Gastrocnemius medialis (tissue), 4 donors: ENCODE data around the gene MBD3L2. TPM values are rescaled to one million over a fixed set of nuclear protein-coding genes. Genes with fewer than 3 reads are reported as not detected.
"Not testable (repeated sequence)": the region's sequence is repeated elsewhere in the genome, so short reads cannot be mapped to it uniquely, and the experiment has no call there.

Source experiments
- ATAC-seq, 2 donors: fragments of 150-250 bp; one replicate each; pipeline ENCODE4 v1.9.1; 2016
- DNase-seq, 2 donors: peaks; one replicate each; pipeline ENCODE4 v3.0.0-alpha.2; 2019
- H3K27ac ChIP-seq, 4 donors: fragments of 200-600 bp; sonication (generic); 1 replicate in 1 of 4; 2 replicates in 3 of 4; pipeline ENCODE4 v1.5.1; 2016 to 2018; ENCODE audit warnings: mild to moderate bottlenecking in 2 of 4, moderate library complexity in 1 of 4
- H3K27me3 ChIP-seq, 3 donors: fragments of 200-600 bp; sonication (generic) in 2 of 3; 1 replicate in 1 of 3; 2 replicates in 2 of 3; pipeline versions ENCODE4 v1.5.1 to v1.6.0; 2016 to 2019; ENCODE audit warnings: mild to moderate bottlenecking in 1 of 3, moderate library complexity in 1 of 3
- H3K36me3 ChIP-seq, 2 donors: fragments of 200-600 bp; sonication (generic) in 1 of 2; one replicate each; pipeline ENCODE4 v1.5.1; 2017 to 2018
- H3K4me1 ChIP-seq, 2 donors: fragments of 200-600 bp; sonication (generic) in 1 of 2; one replicate each; pipeline ENCODE4 v1.5.1; 2016 to 2017; ENCODE audit warnings: mild to moderate bottlenecking in 2 of 2
- H3K4me3 ChIP-seq, 4 donors: fragments of 200-600 bp; sonication (generic) in 3 of 4; 1 replicate in 1 of 4; 2 replicates in 3 of 4; pipeline ENCODE4 v1.5.1; 2016 to 2019; ENCODE audit warnings: mild to moderate bottlenecking in 2 of 4
- H3K9me3 ChIP-seq, 3 donors: fragments of 200-600 bp; sonication (generic) in 2 of 3; 1 replicate in 1 of 3; 2 replicates in 2 of 3; pipeline ENCODE4 v1.5.1; 2016 to 2019
- POLR2A ChIP-seq, 2 donors: fragments of 450-650 bp; IDR thresholded peaks; one replicate each; pipeline ENCODE4 v1.6.1; 2017; ENCODE audit warnings: antibody characterized with exemption in 2 of 2, mild to moderate bottlenecking in 2 of 2, moderate library complexity in 2 of 2
- in situ Hi-C, 4 donors: fragments of 200-750 bp; cut with MboI; loops; one replicate each; pipeline versions ENCODE4 v1.15.0 to v1.8.0; 2017; ENCODE audit warnings: low sequenced_read_pairs in 4 of 4
- intact Hi-C: fragments of 100-400 bp; cut with DNase I; formaldehyde crosslinking; loops from one replicate; pipeline ENCODE4 v1.15.1; 2023; ENCODE audit warnings: low total_unique reads
- total RNA-seq, 4 donors: library from RNA; depleted of rRNA; stranded (reverse); fragments of >200 nt; gene quantifications; one replicate each; pipeline versions ENCODE4 v1.1.0 to v1.2.3, GENCODE V29; 2016
- TF ChIP-seq, protein P1 (sequence below), 5 experiments: fragments of 450-650 bp in 3 of 5; fragments of 200-600 bp in 2 of 5; sonication (generic) in 2 of 5; IDR thresholded peaks in 4 of 5; conservative IDR thresholded peaks in 1 of 5; 1 replicate in 4 of 5; 2 replicates in 1 of 5; pipeline ENCODE4 v1.5.1; 2016 to 2019; ENCODE audit warnings: antibody characterized with exemption in 5 of 5, mild to moderate bottlenecking in 3 of 5, moderate library complexity in 3 of 5

Gene MBD3L2
- total RNA-seq, 4 donors from 2014 or later, result not detected

DNA sequence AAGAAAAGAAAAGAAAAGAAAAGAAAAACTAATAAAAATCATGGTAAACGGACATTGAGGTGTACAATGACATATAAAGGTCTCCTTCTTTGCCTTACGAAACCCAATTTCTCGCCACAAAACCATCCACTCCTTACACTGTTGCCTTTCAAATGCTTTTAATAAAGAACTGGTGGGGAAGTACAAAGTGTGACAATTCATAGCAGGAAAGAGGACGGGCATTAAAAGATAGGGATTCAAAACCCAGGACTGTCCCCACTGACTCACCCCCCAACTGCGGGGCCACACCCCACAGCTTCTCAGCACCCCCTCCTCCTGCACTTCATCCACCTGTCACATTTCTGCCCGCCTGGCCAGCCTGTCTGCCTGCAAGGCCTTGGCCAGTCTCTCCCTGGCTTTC, 30.3 kb upstream of the MBD3L2 start:
- intact Hi-C loops (no loop called here), in situ Hi-C loops (no loop called here)
- Histone ChIP-seq H3K9me3 (no peaks in the 10 kb centered on the region), H3K27ac (no peak overlapping the region), H3K27me3 (no peaks in the 10 kb centered on the region), H3K36me3 (no peaks in the 10 kb centered on the region), H3K4me1 (no peaks in the 10 kb centered on the region), H3K4me3 (no peak overlapping the region)
- TF ChIP-seq, protein P1, sequence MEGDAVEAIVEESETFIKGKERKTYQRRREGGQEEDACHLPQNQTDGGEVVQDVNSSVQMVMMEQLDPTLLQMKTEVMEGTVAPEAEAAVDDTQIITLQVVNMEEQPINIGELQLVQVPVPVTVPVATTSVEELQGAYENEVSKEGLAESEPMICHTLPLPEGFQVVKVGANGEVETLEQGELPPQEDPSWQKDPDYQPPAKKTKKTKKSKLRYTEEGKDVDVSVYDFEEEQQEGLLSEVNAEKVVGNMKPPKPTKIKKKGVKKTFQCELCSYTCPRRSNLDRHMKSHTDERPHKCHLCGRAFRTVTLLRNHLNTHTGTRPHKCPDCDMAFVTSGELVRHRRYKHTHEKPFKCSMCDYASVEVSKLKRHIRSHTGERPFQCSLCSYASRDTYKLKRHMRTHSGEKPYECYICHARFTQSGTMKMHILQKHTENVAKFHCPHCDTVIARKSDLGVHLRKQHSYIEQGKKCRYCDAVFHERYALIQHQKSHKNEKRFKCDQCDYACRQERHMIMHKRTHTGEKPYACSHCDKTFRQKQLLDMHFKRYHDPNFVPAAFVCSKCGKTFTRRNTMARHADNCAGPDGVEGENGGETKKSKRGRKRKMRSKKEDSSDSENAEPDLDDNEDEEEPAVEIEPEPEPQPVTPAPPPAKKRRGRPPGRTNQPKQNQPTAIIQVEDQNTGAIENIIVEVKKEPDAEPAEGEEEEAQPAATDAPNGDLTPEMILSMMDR (IDR thresholded peaks at IDR 0.05 in 4 of 5, conservative IDR thresholded peaks at IDR 0.05 in 1 of 5), result no peak
- no peak for TF ChIP-seq POLR2A (IDR thresholded peaks at IDR 0.05)
- DNase-seq (no peak), ATAC-seq (no peak)

DNA sequence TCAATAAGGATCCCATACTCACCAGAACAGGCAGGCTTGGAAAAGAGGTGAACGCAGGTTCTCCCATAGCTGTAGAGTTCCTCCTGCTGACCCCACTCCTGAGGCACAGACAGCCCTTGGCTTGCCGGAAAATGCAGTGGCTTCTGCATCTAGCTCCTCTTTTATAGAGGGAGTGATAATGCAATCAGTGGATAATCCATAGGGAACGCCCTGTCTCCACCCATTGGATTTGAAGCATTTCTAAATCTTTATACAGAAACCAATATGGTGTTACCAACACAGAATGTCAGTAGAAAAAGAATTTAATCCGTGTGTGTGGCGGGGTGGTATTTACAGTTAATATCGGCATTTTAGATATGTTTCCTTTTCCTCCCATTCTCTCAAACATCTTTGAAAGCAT, 27.8 kb upstream of the MBD3L2 start, which contains the start of gene MBD3L2B:
Gene MBD3L2B, minus strand, starts transcription at position 101 of the 400 bp plus-strand sequence. Its CDS starts 34 bp downstream, at position 67.
- in situ Hi-C loops, intact Hi-C loops, H3K27ac ChIP-seq, H3K4me1 ChIP-seq, H3K36me3 ChIP-seq, H3K27me3 ChIP-seq, H3K9me3 ChIP-seq, ATAC-seq, DNase-seq, H3K4me3 ChIP-seq: not testable (repeated sequence)

DNA sequence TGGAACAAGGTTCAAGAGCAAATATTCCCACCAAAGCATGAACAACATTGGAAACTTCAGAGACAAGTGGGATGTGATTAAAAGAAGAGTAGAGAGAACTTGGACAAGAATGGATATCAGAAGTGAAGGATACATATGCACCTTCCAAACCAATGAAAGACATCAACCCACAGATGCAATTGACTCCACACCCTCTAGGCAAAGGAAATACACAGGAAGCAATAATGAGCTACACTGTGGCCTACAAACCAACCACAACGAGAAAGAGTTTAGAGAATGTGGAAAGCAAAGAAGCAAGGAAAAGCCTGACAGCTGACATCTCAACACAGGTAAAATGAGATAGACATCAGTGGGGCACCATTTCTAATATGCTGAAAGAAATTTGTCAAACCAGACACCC, 20.3 kb upstream of the MBD3L2 start:
- H3K4me3 ChIP-seq, in situ Hi-C loops, DNase-seq, intact Hi-C loops, H3K36me3 ChIP-seq, ATAC-seq, H3K27ac ChIP-seq, H3K27me3 ChIP-seq, H3K4me1 ChIP-seq, H3K9me3 ChIP-seq: not testable (repeated sequence)

DNA sequence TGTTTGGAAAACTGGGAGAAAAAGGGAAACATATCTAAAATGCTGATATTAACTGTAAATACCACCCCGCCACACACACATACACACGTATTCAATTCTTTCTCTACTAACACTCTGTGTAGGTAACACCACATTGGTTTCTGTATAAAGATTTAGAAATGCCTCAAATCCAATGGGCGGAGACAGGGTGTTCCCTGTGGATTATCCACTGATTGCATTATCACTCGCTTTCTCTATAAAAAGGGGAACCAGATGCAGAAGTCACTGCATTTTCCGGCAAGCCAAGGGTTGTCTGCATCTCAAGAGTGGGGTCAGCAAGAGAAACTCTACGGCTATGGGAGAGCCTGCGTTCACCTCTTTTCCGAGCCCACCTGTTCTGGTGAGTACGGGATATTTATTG, 18.8 kb upstream of the MBD3L2 start, which contains the start of gene MBD3L5:
Gene MBD3L5, plus strand, starts transcription at position 301 of the 400 bp plus-strand sequence. Its CDS starts 34 bp downstream, at position 335.
- in situ Hi-C loops, H3K9me3 ChIP-seq, DNase-seq, intact Hi-C loops, H3K27me3 ChIP-seq, H3K27ac ChIP-seq, H3K4me3 ChIP-seq, ATAC-seq, H3K36me3 ChIP-seq, H3K4me1 ChIP-seq: not testable (repeated sequence)

DNA sequence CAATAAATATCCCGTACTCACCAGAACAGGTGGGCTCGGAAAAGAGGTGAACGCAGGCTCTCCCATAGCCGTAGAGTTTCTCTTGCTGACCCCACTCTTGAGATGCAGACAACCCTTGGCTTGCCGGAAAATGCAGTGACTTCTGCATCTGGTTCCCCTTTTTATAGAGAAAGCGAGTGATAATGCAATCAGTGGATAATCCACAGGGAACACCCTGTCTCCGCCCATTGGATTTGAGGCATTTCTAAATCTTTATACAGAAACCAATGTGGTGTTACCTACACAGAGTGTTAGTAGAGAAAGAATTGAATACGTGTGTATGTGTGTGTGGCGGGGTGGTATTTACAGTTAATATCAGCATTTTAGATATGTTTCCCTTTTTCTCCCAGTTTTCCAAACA, 9.0 kb upstream of the MBD3L2 start, which contains the start of gene MBD3L4:
Gene MBD3L4, minus strand, starts transcription at position 101 of the 400 bp plus-strand sequence. Its CDS starts 35 bp downstream, at position 66.
- in situ Hi-C loops, H3K36me3 ChIP-seq: not testable (repeated sequence)

DNA sequence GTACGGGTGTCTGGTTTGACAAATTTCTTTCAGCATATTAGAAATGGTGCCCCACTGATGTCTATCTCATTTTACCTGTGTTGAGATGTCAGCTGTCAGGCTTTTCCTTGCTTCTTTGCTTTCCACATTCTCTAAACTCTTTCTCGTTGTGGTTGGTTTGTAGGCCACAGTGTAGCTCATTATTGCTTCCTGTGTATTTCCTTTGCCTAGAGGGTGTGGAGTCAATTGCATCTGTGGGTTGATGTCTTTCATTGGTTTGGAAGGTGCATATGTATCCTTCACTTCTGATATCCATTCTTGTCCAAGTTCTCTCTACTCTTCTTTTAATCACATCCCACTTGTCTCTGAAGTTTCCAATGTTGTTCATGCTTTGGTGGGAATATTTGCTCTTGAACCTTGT, 7.6 kb upstream of the MBD3L2 start:
- in situ Hi-C loops, H3K36me3 ChIP-seq, H3K9me3 ChIP-seq, ATAC-seq, H3K4me1 ChIP-seq, H3K27ac ChIP-seq, DNase-seq, H3K27me3 ChIP-seq, intact Hi-C loops, H3K4me3 ChIP-seq: not testable (repeated sequence)

More for the DNA sequence above, 9.0 kb upstream of the MBD3L2 start, which contains the start of gene MBD3L4:
- intact Hi-C loops, DNase-seq, H3K4me3 ChIP-seq, H3K4me1 ChIP-seq, H3K27ac ChIP-seq, H3K27me3 ChIP-seq, H3K9me3 ChIP-seq, ATAC-seq: not testable (repeated sequence)

DNA sequence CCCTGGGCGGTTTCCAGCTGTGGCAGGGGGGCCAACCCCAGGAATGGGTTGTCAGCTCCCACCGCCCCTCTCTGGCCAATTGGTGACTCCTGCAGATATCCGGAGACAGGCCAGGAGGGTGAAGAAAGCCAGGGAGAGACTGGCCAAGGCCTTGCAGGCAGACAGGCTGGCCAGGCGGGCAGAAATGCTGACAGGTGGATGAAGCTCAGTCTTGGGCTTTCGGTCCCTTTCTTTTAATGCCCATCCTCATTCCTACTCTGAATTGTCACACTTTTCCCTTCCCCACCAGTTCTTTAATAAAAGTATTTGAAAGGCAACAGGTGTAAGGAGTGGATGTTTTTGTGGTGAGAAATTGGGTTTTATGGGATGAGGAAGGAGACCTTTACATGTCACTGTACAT, 2.3 kb downstream of the MBD3L2 start:
- H3K9me3 ChIP-seq, ATAC-seq, H3K27me3 ChIP-seq, H3K4me3 ChIP-seq, intact Hi-C loops, H3K36me3 ChIP-seq, DNase-seq, H3K27ac ChIP-seq, H3K4me1 ChIP-seq, in situ Hi-C loops: not testable (repeated sequence)

DNA sequence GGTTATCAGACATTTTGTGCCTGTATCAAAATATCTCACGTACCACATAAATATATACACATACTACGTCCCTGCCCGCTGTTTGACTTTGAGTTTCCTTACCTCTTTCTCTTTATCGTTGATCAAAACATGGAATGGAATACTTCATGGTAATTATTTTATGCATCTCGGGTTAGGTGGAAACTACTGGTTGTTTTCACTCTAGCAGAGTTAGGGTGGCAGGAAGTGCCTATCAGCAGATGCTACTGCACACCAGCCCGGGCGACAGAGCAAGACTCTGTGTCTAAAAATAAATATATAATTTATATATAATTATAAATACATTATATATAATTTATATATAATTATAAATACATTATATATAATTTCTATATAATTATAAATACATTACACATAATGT, 3.8 kb downstream of the MBD3L2 start:
- H3K4me3 ChIP-seq, H3K27me3 ChIP-seq, ATAC-seq, H3K36me3 ChIP-seq, H3K4me1 ChIP-seq, DNase-seq, intact Hi-C loops, in situ Hi-C loops, H3K9me3 ChIP-seq, H3K27ac ChIP-seq: not testable (repeated sequence)

DNA sequence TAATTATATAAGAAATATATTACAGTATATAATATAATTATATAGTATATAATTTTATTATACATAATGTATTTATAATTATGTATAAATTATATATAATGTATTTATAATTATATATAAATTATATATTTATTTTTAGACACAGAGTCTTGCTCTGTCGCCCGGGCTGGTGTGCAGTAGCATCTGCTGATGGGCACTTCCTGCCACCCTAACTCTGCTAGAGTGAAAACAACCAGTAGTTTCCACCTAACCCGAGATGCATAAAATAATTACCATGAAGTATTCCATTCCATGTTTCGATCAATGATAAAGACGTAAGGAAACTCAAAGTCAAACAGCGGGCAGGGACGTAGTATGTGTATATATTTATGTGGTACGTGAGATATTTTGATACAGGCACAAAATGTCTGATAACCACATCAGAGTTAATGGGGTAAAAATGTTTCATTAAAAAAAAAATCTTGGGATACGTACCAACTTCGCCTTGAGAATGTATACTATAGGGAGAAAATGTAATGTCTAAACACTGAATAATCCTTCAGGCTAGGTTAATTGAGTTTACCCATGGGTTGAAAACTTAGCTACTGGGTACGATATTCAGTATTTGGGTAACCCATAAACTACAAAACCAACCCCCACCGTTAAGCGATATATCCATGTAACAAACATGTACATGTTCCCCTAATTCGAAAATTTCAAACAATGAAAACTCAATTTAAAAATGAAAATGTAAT, 5.7 kb downstream of the MBD3L2 start:
- in situ Hi-C loops, H3K27ac ChIP-seq, intact Hi-C loops, H3K4me1 ChIP-seq, H3K4me3 ChIP-seq, DNase-seq, H3K9me3 ChIP-seq, H3K36me3 ChIP-seq, ATAC-seq, H3K27me3 ChIP-seq: not testable (repeated sequence)

DNA sequence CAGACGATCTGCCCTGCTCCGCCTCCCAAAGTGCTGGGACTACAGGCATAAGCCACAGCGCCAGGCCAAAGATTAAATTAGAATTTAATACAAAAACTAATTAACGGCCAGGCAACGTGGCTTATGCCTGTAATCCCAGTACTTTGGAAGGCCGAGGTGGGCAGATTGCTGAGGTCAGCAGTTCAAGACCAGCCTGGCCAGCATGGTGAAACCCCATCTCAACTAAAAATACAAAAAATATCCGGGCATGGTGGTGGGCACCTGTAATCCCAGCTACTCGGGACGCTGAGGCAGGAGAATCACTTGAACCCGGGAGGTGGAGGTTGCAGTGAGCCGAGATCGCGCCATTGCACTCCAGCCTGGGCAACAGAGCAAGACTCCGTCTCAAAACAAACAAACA, 6.6 kb downstream of the MBD3L2 start:
- intact Hi-C loops, ATAC-seq, H3K36me3 ChIP-seq, H3K4me1 ChIP-seq, DNase-seq, in situ Hi-C loops, H3K9me3 ChIP-seq, H3K4me3 ChIP-seq, H3K27me3 ChIP-seq, H3K27ac ChIP-seq: not testable (repeated sequence)

DNA sequence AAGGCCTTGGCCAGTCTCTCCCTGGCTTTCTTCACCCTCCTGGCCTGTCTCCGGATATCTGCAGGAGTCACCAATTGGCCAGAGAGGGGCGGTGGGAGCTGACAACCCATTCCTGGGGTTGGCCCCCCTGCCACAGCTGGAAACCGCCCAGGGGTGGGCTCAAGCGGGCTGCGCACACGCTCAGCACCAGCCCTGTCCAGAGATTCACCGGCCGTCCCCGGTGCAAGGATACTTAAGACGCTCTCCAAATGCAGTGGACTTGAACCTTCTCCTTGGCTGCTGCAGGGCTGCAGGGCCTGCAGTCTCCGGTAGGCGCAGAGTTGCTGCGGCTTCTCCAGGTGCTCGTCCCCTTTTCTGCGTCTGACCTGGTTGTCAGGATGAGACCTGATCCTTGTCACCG, 7.2 kb downstream of the MBD3L2 start:
- H3K4me3 ChIP-seq, ATAC-seq, H3K36me3 ChIP-seq, H3K9me3 ChIP-seq, H3K27ac ChIP-seq, DNase-seq, intact Hi-C loops, H3K4me1 ChIP-seq, H3K27me3 ChIP-seq, in situ Hi-C loops: not testable (repeated sequence)
